Stimulated activated CD4-positive, alpha-beta T cell treated with anti-CD3 and anti-CD28 coated beads, Interleukin-4, amount 100 ng/mL, for 4 hours (primary cell): Measurements from ENCODE around the gene CALML4.
"Not testable (repeated sequence)": the region's sequence is repeated elsewhere in the genome, so short reads cannot be mapped to it uniquely, and the experiment has no call there.

ENCODE experiments used
- DNase-seq, 2 experiments: peaks; one replicate each; pipeline ENCODE4 v3.0.0-alpha.2; 2020

Gene CALML4

DNA sequence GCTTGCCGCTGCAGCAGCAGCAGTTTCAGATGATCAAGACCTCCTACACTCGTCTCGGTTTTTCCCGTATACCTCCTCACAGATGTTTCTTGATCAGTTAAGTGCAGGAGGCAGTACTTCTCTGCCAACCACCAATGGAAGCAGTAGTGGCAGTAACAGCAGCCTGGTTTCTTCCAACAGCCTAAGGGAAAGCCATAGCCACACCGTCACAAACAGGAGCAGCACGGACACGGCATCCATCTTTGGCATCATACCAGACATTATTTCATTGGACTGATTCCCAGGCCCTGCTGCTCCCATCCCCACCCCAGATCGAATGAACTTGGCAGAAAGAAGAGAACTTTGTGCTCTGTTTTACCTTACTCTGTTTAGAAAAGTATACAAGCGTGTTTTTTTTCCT is 17.6 kb downstream of the CALML4 start:
- DNase-seq: no peak

DNA sequence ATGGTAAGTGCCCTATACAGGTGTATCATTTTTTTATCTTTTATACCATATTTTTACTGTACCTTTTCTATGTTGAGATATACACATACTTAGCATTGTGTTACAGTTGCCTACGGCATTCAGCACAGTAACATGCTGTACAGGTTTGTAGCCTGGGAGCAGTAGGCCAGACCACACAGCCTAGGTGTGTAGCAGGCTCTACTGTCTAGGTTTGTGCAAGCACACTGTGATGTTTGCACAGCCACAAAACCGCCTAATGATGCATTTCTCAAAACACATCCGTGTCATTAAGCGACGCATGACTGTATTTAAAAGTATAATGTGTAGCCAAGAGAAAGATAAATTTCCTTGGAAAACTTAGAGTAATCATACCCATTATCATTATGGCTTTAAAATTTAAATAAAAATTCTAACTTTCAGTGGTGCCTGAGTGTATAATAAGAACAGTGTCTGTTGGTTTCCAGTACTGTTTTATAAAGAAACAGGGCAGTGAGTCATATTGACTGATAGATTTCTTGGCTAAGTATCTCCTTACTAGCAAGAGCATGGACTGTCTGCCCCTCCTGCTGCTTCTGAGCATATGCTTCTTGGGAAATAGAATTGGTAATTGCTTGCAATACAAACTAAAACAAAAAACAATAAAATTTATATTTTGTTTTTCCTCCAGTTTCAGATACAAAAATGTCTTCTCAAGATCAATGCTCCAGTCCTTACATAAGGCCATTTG is 18.3 kb downstream of the CALML4 start:
- no peak for DNase-seq

DNA sequence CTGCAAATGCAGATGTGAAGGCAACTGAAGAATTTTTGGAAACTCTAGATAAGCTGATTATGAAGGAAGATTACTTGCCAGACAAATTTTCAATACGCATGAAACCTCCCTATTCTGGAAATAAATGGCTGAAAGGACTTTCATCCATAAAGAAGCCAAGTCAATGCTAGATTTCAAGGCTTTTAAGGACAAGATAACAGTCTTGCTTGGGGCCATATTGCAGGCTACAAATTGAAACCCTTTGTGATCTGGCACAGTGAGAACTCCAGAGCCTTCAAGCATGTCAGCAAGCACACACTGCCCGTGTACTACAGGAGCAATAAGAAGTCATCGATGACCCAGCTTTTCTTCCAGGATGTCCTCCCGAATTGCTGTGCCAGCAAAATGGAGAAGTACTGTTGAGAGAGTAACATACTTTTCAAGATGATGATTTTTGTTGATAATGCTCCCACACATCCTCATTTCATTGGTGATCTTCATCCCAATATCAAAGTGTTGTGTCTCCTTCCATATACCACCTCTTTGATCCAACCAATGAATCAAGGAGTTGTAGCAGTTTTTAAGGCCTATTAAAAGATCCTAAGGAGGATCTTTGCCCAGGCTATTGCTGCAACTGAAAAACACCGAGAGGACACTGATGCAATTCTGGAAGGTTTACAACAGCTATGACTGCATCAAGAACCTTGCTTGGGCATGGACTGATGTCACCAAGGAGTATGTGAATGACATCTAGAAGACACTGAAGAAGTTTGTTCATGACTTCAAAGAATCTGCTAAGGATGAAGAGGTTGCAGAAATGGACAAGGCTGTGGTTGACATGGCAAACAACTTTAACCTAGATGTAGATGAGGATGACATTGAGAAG is 20.3 kb downstream of the CALML4 start:
- no peak for DNase-seq

DNA sequence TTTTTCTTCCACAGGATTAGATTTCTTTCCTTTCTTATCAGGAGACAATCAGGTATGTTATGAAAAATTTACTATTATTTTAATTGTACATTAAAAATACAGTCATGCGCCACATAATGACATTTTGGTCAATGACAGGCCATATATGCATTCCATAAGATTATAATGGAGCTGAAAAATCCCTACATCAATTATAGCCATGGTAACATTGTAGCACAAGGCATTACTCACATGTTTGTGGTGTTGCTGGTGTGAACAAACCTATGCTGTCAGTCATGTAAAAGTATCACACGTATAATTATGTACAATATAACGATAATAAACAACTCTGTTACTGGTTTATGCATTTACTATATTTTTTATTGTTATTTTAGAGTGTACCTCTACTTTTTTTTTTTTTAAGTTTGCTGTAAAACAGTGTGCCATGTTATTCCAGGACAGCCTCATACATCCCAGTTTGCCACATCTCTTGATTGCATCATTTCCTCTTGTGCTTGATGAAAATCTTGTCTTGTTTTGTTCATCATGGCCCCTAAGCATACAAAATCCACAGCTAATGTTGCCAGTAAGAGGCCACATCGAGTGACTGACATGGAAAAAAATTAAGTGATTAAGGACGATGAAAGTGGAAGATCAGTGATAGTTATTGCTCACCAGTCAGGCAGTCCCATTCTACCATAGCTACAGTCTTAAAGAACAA is 21.4 kb downstream of the CALML4 start:
- no peak for DNase-seq

DNA sequence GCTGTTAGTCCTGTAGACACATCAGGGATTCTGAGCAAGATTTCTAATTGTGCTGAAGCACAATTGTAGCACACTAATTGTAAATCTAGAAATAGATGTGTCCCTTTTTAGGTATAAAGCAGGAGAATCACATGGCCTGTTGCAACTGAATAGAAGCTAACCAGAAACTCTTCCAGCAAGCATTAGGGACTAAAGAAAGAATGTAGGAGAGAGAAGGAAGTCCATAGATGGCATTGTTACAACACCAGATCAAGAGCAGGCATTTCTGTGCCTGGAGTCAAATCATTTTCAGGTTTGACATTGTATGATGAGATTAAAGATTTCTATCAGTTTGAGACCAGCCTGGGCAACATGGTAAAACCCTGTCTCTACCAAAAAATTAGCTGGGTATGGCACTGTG is 27.4 kb downstream of the CALML4 start:
- DNase-seq: no peak

DNA sequence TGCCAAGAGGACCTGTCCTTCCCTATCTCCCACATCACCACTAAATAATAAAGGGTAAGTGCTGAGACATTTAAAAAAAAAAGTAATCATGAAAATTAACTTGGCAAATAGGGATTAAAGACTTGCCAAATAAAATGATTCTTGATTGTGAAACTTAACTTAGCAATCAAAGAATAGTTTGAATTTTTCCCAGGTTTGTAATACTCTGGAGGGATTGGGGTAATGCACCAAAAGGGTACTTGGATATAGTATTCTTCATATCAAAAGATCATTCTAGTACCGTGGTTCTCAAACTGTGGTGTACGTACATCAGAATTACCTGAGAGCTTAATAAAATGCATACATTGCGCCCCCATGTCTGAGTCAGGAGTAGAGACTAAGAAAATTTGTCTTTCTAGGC is 28.5 kb downstream of the CALML4 start:
- DNase-seq: no peak

DNA sequence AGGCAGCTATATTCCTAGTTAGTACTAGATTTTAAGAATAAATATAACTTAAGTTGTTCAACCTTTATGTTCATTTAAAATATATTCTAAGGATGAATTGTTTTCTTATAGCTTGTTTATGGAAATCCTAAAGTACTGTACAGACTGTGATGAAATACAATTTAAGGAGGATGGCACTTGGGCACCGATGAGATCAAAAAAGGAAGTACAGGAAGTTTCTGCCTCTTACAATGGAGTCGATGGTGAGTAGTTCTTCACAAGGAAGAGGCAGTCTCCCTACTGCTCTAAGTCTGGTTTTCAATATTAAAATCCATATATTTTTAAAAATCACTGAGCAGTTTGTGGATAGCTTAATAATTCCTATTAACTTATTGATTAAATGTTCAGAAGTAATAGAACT is 29.6 kb downstream of the CALML4 start:
- no peak for DNase-seq

DNA sequence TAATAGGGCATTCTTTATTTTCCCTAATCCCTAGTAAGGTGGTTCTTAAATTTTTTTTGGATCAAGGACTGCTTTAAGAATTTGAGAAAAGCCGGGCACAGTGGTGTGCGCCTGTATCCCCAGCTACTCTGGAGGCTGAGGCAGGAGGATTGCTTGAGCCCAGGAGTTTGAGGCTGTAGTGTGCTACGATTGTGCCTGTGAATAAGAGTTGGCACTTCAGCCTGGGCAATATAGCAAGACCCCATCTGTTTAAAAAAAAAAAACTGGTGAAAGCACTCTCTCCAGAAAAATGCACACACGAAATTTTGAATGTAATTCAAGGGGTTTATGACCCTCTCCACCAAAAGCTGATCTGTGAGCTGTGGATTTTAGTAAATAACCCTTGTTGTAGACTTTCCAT is 32.0 kb downstream of the CALML4 start:
- DNase-seq: no peak

DNA sequence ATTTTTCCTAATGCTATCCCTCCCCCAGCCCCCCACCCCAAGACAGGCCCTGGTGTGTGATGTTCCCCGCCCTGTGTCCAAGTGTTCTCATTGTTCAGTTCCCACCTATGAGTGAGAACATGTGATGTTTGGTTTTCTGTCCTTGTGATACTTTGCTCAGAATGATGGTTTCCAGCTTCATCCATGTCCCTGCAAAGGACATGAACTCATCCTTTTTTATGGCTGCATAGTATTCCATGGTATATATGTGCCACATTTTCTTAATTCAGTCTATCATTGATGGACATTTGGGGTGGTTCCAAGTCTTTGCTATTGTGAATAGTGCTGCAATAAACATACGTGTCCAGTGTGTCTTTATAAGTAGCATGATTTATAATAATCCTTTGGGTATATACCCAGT is 33.1 kb downstream of the CALML4 start:
- not testable (repeated sequence) for DNase-seq

DNA sequence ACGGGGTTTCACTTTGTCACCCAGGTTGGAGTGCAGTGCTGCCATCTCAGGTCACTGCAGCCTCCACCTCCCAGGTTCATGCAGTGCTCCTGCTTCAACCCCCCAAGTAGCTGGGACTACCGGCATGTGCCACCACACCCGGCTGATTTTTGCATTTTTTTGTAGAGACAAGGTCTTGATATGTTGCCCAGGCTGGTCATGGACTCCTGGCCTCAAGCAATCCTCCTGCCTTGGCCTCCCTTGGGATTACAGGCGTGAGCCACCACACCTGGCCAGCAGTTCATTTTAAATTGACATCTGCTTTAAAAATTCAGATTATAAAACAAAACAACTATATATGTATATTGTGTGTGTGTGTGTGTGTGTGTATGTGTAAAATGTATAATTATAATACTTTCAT is 38.3 kb downstream of the CALML4 start:
- no peak for DNase-seq

DNA sequence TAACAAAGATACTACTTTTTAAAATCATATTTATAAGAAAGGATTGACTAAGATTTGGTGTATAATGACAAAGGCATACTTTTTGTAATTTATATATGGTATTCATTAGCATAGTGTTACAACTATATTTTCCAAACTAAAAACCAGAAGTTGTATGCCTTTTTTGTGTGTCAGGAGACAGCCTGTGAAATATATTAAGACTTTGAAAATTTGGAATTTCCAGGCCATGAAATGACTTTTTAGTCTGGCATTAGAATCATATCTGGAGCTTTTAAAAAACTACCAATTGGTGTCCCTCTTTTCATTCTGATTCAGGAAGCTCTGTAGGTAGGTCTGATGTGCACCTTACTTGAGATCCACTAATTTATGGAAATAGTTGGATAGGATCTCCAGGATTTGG is 41.9 kb downstream of the CALML4 start:
- no peak for DNase-seq

DNA sequence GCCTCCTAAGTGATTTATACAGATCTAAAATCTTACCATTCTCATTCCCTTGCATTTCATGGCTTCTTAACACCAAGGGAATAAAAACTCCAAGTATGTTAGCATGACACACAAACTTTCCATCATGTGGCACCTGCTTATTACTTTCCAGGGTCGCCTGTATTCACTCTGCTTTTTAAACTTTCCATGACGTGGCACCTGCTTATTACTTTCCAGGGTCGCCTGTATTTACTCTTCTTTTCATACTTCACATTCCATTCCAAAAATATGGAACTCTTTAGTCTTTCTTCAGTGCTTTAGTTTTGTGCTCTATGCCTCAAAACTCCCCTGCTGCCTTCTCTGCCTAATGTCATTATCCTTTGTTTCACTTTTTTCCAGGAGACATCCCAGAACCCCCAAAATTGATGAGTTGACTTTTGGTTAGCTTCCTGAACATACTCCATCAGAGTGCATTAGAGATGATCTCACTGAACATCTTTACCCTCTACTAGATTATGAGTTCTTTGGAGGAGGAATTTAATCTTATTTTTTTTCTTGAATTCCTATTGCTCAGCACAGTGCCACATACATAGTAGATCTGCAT is 47.0 kb downstream of the CALML4 start:
- no peak for DNase-seq

DNA sequence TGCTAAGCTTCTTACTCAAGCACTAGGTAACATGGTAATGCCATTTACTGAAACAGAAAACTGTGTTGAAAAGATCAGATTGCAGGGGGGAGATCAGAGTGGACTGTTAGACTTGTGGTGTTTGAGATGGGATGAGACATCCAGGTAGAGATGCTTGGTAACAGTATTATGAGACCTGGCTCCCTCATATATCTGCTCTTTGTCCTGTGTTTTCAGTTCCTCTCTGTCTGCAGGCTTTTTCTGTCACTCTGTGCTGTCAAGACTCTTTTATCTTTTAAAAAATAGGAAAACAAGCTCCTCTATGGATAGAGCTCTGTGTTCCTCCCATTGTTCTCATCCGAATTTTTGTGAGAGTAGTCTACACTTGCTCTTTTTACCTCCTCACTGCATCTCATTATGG is 48.1 kb downstream of the CALML4 start:
- no peak for DNase-seq

DNA sequence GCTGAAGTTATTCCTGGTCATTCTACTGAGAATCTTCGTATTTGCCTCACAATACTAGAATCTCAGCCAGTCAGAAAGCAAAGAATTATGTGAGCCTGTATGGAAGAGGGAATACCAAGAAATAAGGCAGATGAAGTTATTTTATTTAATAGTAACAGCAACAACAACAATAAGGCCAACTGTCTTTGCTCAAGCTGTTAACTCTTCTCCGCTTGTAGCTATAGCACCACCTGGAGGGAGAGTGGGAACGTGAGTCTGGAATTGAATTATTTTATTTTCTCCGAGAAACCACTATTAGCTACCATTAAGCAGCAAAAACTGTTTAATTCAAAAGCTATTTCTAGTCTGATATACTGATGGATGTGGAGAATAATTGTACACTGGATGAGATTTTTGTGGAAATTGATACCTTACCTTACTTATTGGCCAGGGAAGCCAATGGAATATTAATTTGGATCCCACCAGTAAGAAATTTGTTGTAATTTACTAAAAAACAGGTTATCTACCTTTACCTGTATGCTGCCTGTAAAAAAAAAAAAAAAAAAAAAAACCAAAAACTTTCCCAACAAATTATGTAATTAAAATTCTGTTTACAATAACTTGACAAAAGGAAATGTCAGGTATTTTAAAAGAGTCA is 50.1 kb downstream of the CALML4 start:
- no peak for DNase-seq

DNA sequence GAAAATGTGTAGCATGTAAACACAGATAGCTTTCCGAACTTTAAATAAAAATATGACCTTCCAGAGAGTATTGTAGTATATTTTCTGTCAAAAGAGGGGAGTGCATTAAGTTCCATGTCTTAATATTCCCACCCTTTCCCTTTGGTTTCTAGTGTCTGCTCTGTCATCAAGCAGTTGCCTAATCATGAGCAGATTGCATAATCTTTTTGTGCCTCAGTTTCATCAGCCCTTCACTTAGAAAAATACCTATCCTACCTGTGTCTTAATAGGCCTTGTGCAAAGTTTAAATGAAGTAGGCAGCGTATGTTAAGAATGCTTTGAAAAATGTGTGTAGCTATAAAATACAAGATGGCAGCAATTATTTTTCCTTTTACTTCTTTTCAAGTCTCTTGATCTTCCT is 52.8 kb downstream of the CALML4 start:
- DNase-seq: no peak

DNA sequence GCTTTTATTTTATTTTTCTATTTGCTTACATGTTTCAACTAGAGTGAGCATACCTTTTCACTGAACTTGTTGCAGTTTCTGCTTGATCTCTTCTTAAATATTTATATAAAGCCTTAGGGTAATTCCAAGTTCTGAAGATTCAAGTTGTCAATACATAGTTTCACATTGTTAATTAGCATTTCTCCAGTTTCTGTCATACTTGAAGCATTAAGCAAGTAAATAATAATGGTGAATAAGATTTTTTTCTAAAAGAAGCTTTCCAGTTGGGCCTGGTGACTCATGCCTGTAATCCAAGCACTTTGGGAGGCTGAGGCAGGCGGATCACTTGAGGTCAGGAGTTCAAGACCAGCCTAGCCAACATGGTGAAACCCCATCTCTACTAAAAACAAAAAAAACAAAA is 53.9 kb downstream of the CALML4 start:
- DNase-seq: no peak

DNA sequence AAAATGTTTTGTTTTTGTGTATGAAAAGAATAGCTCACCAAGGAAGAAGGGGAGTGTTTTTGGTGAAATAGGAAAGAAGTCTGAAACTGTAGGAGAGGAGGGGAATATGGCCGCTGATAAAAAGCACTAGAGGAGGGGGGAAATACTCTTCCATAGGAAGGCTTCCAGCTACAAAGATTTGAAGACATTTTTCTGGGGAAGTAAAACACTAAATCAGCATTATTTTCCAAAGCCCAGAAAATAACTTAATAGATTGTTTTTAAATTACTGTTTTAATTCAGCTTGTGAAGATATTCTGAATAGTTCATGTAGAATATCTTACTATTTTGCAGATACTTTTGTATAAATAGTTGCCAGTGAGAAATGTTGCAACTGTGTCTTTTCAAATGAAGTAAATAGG is 54.9 kb downstream of the CALML4 start:
- DNase-seq: no peak

DNA sequence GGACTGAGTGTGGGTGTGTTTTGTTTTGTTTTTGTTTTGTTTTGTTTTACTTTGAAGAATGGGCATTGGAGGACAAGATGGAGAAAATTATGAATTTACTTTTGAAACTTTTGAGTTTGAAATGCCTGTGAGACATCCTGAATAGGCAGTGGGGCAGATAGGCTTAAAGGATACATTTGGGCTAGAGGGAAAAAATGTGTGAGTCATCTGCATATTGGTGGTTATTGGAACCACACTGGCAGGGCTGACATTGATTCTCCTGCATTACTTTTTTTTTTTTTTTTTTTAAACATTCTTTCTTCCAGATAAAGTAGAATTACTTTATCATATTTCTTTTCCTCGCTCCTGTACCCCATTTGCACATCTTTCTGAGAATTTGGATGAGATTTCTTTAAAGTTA is 56.1 kb downstream of the CALML4 start:
- no peak for DNase-seq

DNA sequence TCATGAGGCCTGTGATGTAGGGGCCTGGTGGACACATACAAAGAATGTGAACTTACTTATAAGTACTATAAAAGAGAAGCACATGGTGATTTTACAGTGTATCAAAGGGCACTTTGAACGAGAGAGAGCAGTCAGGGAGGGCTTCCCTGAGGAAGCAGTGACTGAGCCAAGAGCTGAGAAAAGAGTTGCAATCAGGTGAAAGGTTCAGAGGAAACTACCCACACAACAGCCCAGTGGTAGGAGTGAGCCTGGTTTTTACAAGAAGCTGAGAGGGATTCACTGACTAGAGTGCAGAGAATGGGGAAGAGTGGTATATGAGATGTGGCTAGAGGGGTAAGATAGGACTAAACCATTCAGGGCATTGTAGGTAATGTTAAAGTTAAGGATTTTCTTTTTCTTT is 57.1 kb downstream of the CALML4 start:
- no peak for DNase-seq

DNA sequence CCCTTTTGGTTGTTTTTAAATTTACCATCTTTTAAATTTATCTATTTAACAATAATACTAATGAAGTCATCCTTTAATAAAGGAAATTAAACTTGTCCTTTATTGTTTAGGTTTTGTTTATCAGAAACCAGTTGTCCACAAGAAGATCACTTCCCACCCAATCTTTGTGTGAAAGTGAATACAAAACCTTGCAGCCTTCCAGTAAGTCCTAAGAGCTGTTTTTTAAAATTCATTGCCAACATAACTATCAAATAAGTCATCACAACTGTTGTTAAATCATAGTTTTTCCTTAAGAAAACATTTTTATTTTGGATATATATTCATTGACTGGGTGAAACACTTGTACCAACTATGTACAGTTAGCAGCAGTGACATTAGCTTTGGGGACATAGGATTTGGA is 59.4 kb downstream of the CALML4 start:
- no peak for DNase-seq

DNA sequence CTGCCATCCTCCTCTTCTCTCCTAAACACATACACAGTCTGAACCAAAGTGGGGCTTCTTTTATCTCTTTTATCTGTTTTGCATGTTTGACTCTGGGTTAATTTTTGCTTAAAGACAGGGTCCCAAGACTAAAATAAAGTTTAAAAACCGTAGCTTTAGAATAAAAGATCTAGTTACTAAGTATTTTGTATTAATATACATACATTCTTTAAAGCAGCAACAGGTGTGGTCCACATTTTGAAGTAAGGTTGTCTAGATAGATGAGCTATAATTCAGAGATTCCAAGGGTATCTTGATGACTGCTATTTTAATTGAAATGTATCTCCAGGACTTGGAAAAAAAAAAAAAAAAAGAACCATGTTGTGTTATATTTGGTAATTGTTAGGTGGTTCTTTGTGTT is 61.3 kb downstream of the CALML4 start:
- no peak for DNase-seq

DNA sequence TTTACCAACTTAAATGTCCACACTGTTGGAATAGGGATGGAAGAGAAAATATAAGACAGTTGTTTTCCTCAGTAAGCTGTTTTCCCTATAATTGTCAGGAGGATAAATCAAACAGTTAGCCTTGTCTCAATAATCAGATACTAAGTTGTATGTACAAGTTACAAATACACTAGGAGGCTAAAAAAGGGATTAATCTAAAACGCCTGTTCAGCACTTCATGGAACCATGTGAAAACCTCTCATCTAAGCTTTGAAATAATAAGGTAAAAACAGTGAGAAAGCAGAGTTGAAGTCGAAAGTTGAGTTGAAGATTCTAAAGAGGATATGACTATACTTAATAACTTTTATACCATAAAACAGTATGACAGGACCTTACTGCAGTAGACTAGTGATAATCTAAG is 62.0 kb downstream of the CALML4 start:
- DNase-seq: no peak
